NCI-H2107 treated with DMSO at 0.1 percent for 48 hours (cell line): ENCODE data around the gene MYO9B.
A peak's percentile ranks its signal among the peaks of the same experiment; 100 is the strongest.

Experiments used
- DNase-seq: peaks from one replicate; lab custom pipeline; 2025; ENCODE audit not compliant: unreplicated experiment; lab: John Stamatoyannopoulos, UW

Gene MYO9B

DNA sequence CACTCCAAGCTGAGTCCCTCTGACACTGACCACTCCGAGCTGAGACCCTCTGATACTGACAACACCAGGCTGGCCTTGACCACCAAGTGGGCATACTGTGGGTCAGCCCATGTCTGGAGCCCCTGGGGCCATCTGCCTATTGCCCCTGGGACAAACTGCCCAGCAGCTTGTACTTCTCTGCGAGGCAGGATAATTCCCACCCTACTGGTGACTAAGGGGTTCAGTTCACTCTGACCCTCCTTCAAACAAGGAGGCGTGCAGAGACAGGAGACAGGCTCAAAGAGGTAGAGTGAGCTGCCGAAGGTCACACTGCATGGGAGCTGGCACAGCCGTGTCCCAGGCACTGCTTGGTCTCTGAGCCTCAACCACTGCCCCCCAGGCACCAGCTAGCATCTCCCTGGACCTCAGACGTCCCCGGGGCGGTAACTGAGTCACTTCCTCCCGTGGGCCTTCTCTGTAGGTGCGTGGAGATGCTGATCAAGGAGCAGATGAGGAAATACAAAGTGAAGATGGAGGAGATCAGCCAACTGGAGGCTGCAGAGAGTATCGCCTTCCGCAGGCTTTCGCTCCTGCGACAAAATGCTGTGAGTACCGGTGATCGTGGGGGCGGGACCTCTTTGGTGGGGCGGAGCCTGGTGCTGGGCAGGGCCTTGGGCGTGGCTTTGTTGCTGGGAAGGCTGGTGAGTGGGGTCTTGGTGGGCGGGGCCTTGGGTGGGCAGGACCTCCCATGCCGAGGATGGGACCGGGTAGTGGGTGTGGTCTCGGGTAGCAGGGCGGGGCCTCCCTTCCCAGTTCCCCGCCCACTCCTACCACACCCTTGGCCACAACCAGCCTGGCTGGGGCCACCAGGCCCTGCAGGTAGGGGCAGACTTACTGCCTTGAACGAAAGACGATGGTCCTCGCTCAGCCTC lies 133.8 kb downstream of the MYO9B start:
- DNase-seq: no peak

- DNase-seq: no peak
Measured at GRCh38 chr19:17210296-17210695, 134.7 kb downstream of the MYO9B start.

- no peak for DNase-seq
Measured at GRCh38 chr19:17211547-17212446, 136.2 kb downstream of the MYO9B start.

GRCh38 chr19:17213334-17213733 lies 137.8 kb downstream of the MYO9B start:
- DNase-seq: no peak

- no peak for DNase-seq
Measured at GRCh38 chr19:17214508-17215126, 139.0 kb downstream of the MYO9B start.

- DNase-seq: peak; percentile 82
Measured at GRCh38 chr19:17215127-17215971, 139.8 kb downstream of the MYO9B start, which contains the start of gene USE1. TSS of gene USE1 (plus strand) at chr19:17215357. CDS start at chr19:17215406, 49 bp downstream.

DNA sequence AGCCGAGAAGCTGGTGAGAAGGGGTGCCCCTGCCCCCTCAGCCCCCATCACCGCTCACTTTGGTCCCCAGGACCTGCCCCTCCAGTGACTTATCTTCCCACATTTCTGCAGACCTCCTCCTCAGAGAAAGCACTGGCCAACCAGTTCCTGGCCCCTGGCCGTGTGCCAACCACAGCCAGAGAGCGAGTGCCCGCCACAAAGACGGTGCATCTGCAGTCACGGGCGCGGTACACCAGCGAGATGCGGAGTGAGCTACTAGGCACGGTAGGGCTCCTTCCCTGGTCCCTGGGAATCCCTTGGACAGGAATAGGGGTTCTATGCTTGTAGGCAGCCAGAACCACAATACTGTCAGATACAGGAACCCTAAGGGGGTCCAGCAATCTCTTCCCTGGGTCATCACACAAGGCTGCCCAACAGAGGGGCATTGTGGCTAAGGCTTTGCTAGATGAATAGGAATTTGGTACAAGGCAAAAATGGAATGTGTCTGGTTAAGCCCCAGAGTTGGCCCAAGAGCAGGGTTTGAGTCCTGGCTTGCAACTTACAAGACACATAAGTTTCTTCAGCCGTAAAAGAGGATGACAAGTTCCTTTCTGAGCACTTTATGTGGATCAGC lies 140.6 kb downstream of the MYO9B start:
- DNase-seq: no peak

- no peak for DNase-seq
Measured at GRCh38 chr19:17219286-17219685, 143.7 kb downstream of the MYO9B start.

DNA sequence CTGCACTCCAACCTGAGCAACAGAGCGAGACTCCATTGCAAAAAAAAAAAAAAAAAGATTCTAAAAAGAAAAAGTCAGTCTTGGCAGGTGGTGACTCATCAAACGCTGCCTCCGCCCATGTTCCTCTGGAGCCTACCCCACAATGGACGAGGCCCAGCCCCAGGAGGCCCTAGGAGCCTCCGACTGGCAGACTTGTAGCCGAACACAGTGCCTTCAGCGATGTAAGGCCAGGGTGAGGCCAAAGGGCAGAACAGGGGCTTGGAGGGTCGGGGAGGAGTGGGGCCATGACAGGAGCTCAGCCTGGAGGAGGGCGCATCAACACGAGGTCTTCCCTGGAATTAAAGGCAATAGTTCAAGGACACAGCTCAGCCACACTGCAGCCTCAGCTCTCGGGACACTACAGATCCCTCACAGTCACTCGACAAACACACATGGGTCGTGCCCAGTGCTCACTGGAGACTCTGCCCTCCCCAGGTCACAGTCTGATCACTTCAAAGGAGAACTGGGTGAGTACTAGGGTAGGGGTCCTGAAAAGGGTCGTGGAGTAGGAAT lies 144.7 kb downstream of the MYO9B start:
- DNase-seq: no peak

DNA sequence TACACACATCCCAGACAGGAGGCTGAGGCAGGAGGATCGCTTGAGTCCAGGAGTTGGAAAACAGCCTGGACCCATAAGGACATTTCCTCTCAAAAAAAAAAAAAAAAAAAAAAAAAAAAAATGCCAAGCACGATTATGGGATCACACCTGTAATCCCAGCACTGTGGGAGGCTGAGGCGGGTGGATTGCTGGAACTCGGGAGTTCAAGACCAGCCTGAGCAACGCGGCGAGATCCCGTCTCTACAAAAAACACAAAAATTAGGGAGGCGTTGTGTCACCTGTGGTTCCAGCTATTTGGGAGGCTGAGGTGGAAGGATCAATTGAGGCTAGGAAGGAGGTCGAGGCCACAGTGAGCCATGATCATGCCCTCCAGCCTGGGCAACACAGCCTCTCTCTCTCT lies 149.5 kb downstream of the MYO9B start:
- DNase-seq: no peak

DNA sequence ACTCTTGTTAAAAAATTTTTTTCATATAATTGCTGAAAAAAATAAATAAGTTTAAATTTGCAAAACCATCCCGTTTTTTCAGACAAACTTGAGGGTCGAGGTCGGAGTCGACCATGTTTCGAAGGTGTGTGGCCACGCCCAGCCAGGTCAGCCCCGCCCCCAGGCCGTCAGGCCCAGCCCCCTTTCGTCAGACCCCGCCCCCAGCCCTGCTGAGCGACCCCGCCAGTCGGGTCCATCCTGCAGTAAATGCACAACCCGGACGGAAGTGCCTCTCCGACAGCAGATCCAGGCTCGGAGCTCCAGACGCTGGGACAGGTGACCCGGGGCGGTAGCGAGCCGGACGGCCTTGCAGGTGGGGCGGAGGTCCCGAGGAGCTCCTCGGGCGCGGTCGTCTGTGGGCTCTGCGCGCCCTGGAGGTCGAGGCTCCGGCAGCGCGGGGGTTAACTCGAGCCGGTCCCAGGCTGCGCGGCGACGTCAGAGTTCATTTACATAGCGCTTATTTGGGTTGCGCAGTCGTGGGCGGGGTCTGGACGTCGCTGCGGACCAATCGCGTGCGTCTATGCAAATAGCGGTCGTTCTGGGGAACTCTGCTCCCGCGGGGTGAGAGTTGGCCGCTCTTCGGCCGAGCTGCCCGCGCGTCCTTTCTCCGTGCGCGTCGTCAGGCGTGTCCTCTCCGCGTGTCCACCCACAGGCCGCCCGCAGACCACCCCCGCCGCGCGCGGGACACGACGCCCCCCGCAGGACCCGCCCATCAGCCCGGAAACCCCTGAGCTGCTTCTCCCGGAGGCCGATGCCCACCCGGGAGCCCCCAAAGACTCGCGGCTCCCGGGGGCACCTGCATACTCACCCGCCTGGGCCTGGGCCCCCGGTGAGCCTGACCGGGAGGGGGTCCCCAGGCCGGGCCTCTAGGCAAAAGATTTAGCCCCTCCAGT lies 150.7 kb downstream of the MYO9B start, which contains the start of gene OCEL1:
Gene OCEL1, plus strand, starts transcription at position 225 of the 932 bp plus-strand sequence. Its CDS starts 22 bp downstream, at position 247.
- peak; percentile 88 for DNase-seq

DNA sequence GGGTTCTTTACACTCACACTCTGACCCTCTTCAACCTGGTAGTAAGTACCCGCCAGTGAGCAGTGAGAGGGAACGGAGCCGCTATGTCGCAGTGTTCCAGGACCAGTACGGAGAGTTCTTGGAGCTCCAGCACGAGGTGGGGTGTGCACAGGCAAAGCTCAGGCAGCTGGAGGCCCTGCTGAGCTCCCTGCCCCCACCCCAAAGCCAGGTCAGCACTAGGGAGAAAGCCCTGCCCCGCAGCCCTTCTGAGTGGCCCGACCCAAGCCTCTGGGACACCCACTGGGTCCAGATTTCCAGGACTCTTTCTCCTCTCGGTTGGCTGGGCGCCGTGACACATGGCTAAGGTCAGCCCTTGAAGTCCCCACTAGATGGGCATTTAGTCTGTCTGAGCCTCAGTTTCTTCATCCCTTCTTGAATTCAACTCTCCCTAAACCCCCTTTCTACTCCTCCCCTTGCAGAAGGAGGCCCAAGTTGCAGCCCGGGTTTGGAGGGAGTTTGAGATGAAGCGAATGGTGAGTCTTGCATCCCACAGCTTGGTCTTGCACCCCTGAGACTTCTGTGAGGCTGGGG lies 152.3 kb downstream of the MYO9B start:
- DNase-seq: no peak

- no peak for DNase-seq
Measured at GRCh38 chr19:17229890-17230289, 154.3 kb downstream of the MYO9B start.

GRCh38 chr19:17232258-17232657 lies 156.7 kb downstream of the MYO9B start:
- DNase-seq: no peak

DNA sequence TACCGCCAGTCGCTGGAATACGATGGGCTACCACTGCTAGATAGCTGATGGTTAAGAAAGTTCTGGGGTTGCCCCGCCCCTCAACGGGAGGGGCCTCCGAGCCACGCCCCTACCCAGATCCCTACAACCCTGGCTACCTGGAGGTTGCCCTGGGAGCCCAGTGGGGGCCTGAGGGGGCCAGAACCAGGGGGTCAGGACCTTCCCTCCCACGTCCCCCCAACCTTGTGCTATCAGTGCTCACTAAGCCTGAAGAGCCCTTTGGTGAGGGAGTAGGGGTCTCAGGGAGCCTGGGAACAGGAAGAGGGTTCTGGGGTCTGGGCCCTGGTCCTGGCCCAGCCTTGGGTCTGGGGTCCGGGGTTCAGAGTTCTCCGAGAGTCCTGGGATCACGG lies 159.3 kb downstream of the MYO9B start:
- no peak for DNase-seq

- DNase-seq: no peak
Measured at GRCh38 chr19:17235300-17235970, 159.9 kb downstream of the MYO9B start.

GRCh38 chr19:17235971-17236777 lies 160.6 kb downstream of the MYO9B start:
- DNase-seq: no peak
